PC-9 (cell line): ENCODE results near the gene SLX4IP. TPM values are rescaled to one million over a fixed set of nuclear protein-coding genes. Genes with fewer than 3 reads are reported as not detected.

Experiments
- BruUV-seq: library from RNA; stranded (reverse); fragments of 400-500 nt; replicated peaks from 2 replicates; lab custom pipeline; 2021; lab: Mats Ljungman, UMichigan
- CTCF ChIA-PET: fragments of 300-600 bp; sonication (Branson Sonifier 250); formaldehyde crosslinking; loops from one replicate; lab custom pipeline; 2022; ENCODE audit warnings: antibody characterized with exemption; lab: Charles Lee
- POLR2A ChIA-PET: fragments of 300-600 bp; sonication (Branson Sonifier 250); formaldehyde crosslinking; loops from one replicate; lab custom pipeline; 2022; ENCODE audit warnings: antibody characterized with exemption; ENCODE audit not compliant: unreplicated experiment; lab: Charles Lee
- DNase-seq, 2 experiments: peaks; one replicate each; pipeline versions ENCODE4 v3.0.0 to v3.0.0-alpha.2; 2015 to 2022; ENCODE audit warnings: mixed read lengths in 1 of 2
- H2AFZ ChIP-seq: fragments of 200-600 bp; sonication (generic); 2 replicates; pipeline ENCODE4 v1.8.1; 2017; ENCODE audit warnings: antibody characterized with exemption
- H3F3A ChIP-seq: fragments of 200-600 bp; sonication (generic); 2 replicates; pipeline ENCODE4 v1.8.1; 2017; ENCODE audit warnings: antibody characterized with exemption, mild to moderate bottlenecking, low read depth; ENCODE audit not compliant: insufficient read depth
- H3K27ac ChIP-seq: fragments of 200-600 bp; sonication (generic); 2 replicates; pipeline ENCODE4 v1.6.1; 2016; ENCODE audit warnings: mixed run types
- H3K27me3 ChIP-seq: fragments of 200-600 bp; sonication (generic); 2 replicates; pipeline ENCODE4 v1.6.1; 2016; ENCODE audit warnings: low read depth, mixed run types; ENCODE audit not compliant: insufficient read depth
- H3K36me3 ChIP-seq: fragments of 200-600 bp; sonication (generic); 2 replicates; pipeline ENCODE4 v1.6.1; 2016; ENCODE audit warnings: low read depth, mixed run types
- H3K4me1 ChIP-seq: fragments of 200-600 bp; sonication (generic); replicated peaks from 2 replicates; pipeline ENCODE4 v1.6.1; 2016; ENCODE audit warnings: mixed run types; ENCODE audit not compliant: insufficient read depth
- H3K4me2 ChIP-seq: fragments of 200-600 bp; sonication (generic); 2 replicates; pipeline ENCODE4 v1.6.1; 2017; ENCODE audit warnings: mixed run types
- H3K4me3 ChIP-seq: fragments of 200-600 bp; sonication (generic); 2 replicates; pipeline ENCODE4 v1.6.1; 2016; ENCODE audit warnings: mixed run types
- H3K79me2 ChIP-seq: fragments of 200-600 bp; sonication (generic); 2 replicates; pipeline ENCODE4 v1.6.1; 2017; ENCODE audit warnings: low read depth, mixed run types
- H3K9me2 ChIP-seq: fragments of 200-600 bp; sonication (generic); 2 replicates; pipeline ENCODE4 v1.8.1; 2017; ENCODE audit warnings: mild to moderate bottlenecking; ENCODE audit not compliant: insufficient read depth
- H3K9me3 ChIP-seq: fragments of 200-600 bp; sonication (generic); 2 replicates; pipeline ENCODE4 v1.8.1; 2016; ENCODE audit warnings: low read depth; ENCODE audit not compliant: insufficient read depth
- H4K20me1 ChIP-seq: fragments of 200-600 bp; sonication (generic); 2 replicates; pipeline ENCODE4 v1.8.1; 2017; ENCODE audit not compliant: insufficient read depth
- EZH2 ChIP-seq: fragments of 200-600 bp; sonication (generic); IDR thresholded peaks from 2 replicates; pipeline ENCODE4 v1.8.0; 2017; ENCODE audit warnings: antibody characterized with exemption, low read depth
- intact Hi-C: fragments of 100-400 bp; cut with micrococcal nuclease; formaldehyde crosslinking; loops from one replicate; pipeline ENCODE4 v1.10.0; 2022; ENCODE audit not compliant: unreplicated experiment
- microRNA-seq: library from miRNA; unstranded; fragments of <30 nt; microRNA quantifications from one replicate; pipeline ENCODE4 v1.2.0, GENCODE V29; 2021; ENCODE audit warnings: borderline number of aligned reads, borderline replicate concordance
- total RNA-seq: library from RNA; stranded (reverse); gene quantifications from 2 replicates; pipeline ENCODE4 v1.2.3, GENCODE V29; 2021
- TF ChIP-seq, protein P1 (sequence below): fragments of 200-600 bp; sonication (generic); conservative IDR thresholded peaks from 2 replicates; pipeline ENCODE4 v1.6.1; 2017; ENCODE audit warnings: mixed run types, antibody characterized with exemption, mild to moderate bottlenecking, moderate library complexity

SLX4IP gene
- total RNA-seq, 1 experiment from 2014 or later: 13.4 TPM

DNA sequence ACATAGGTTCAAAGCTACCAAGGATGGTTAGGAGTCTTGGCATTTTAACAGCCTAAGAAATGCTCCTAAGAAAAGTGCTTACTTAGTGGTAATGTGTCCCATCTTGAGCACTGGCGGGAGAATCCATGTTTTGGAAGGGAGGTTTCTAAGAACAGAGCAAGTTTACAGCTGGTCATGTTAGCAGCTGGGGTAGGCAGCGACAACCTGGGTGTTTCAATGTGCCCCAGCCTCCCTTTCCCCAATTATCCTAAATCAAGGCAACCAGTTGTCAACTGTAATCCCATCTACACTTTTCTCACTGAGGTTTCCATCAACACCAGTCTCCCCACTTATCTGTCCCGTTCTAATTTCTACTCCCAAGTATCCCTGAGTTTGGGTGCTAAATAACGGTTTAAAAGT is 240.3 kb downstream of the SLX4IP start:
- H3F3A ChIP-seq: no peaks in the 10 kb centered on the region; the same call in 1 of the 2 replicates
- H3K4me1 ChIP-seq: peaks cover 16% of the 10 kb centered on the region
- CTCF ChIA-PET: interaction anchor here (0.7 kb wide), 1 partner anchor 530 kb away, joined by 3 read pairs; no protein-coding TSS in a partner anchor
- H2AFZ ChIP-seq: no peak overlapping the region
- peaks cover 27% of the 10 kb centered on the region for H3K79me2 ChIP-seq
- BruUV-seq: no TSS peak
- no peaks in the 10 kb centered on the region for H3K36me3 ChIP-seq
- no peaks in the 10 kb centered on the region for H3K27me3 ChIP-seq
- peak overlapping the region; percentile 79 for H3K4me2 ChIP-seq
- H3K4me3 ChIP-seq: peak overlapping the region; percentile 84
- DNase-seq: no peak
- intact Hi-C loops: loop anchor here (1.0 to 2.0 kb wide), 4 partner anchors 31 to 247 kb away; no protein-coding TSS in a partner anchor
- H3K9me2 ChIP-seq: no peaks in the 10 kb centered on the region
- peak overlapping the region; percentile 97 for H3K27ac ChIP-seq
- no peaks in the 10 kb centered on the region for H4K20me1 ChIP-seq
- POLR2A ChIA-PET: interaction anchor here (0.6 to 0.7 kb wide), 5 partner anchors 14 to 782 kb away, joined by 4 to 8 read pairs (median 6); no protein-coding TSS in a partner anchor
- no peaks in the 10 kb centered on the region for H3K9me3 ChIP-seq
- no peak for TF ChIP-seq EZH2
- TF ChIP-seq, protein P1, sequence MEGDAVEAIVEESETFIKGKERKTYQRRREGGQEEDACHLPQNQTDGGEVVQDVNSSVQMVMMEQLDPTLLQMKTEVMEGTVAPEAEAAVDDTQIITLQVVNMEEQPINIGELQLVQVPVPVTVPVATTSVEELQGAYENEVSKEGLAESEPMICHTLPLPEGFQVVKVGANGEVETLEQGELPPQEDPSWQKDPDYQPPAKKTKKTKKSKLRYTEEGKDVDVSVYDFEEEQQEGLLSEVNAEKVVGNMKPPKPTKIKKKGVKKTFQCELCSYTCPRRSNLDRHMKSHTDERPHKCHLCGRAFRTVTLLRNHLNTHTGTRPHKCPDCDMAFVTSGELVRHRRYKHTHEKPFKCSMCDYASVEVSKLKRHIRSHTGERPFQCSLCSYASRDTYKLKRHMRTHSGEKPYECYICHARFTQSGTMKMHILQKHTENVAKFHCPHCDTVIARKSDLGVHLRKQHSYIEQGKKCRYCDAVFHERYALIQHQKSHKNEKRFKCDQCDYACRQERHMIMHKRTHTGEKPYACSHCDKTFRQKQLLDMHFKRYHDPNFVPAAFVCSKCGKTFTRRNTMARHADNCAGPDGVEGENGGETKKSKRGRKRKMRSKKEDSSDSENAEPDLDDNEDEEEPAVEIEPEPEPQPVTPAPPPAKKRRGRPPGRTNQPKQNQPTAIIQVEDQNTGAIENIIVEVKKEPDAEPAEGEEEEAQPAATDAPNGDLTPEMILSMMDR: no peak

DNA sequence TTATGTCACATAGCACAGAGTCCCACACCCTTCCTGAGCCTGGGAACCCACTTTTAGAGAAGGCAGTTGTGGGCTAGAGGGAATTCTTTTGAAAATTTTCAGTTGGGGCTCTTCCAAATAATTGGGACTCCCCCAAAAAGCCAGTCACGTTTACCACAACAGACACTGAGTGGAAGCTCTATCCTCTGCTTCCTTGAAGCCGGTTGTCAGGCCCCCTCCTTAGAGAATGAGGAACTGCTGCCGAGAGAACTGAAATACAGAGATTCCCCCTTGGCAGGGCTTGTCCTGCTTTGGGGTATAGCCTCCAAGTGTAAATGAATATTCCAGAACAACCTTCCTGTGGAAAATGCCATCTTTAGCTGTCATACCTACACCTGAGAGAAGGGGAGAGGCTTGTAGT is 241.4 kb downstream of the SLX4IP start:
- Histone ChIP-seq H4K20me1 (no peaks in the 10 kb centered on the region), H3K4me2 (no peak overlapping the region), H3K27ac (no peak overlapping the region), H3K27me3 (no peaks in the 10 kb centered on the region), H3F3A (no peaks in the 10 kb centered on the region; the same call in 1 of the 2 replicates), H3K36me3 (no peaks in the 10 kb centered on the region), H3K4me3 (no peak overlapping the region), H3K9me2 (no peaks in the 10 kb centered on the region), H3K4me1 (peaks cover 12% of the 10 kb centered on the region), H3K79me2 (peaks cover 17% of the 10 kb centered on the region), H3K9me3 (no peaks in the 10 kb centered on the region), H2AFZ (no peak overlapping the region)
- POLR2A ChIA-PET: no interaction called here
- BruUV-seq: no TSS peak
- DNase-seq: no peak
- no peak for TF ChIP-seq EZH2
- TF ChIP-seq, protein P1: no peak
- CTCF ChIA-PET: no interaction called here
- intact Hi-C loops: no loop called here

Small RNA genes lying within 50 kb of the gene (microRNA-seq; reads per million reads assigned to microRNA genes)
- not detected for gene MIR6870

Other genes starting within 250 kb of the SLX4IP start
- not detected in 2 replicates for gene SNAP25, start 216.5 kb upstream of the SLX4IP start, total RNA-seq
- gene MKKS, start 1.1 kb upstream of the SLX4IP start, total RNA-seq: 10.2 and 15.2 TPM in 2 replicates
- gene JAG1, start 238.7 kb downstream of the SLX4IP start, total RNA-seq: 42.9 and 51.5 TPM in 2 replicates